Epithelial cell of esophagus (primary cell): ENCODE results near the gene RALA.

Source experiments
- DNase-seq: peaks from one replicate; pipeline ENCODE4 v3.0.0; 2010; ENCODE audit warnings: low read depth
- H3K4me3 ChIP-seq: 2 replicates; pipeline ENCODE4 v1.5.1; 2011; ENCODE audit warnings: mild to moderate bottlenecking, low read length, control low read depth
- CTCF ChIP-seq: IDR thresholded peaks from 2 replicates; pipeline ENCODE4 v1.5.1; 2011; ENCODE audit warnings: low read depth, mild to moderate bottlenecking, low read length, control low read depth, inconsistent platforms; ENCODE audit not compliant: insufficient read depth; ENCODE audit errors: missing control alignments

Gene RALA

GRCh38 chr7:39620486-39620885 lies 2.9 kb upstream of the RALA start:
- TF ChIP-seq CTCF: no peak
- H3K4me3 ChIP-seq: no peak overlapping the region
- no peak for DNase-seq

GRCh38 chr7:39621261-39621660 lies 2.1 kb upstream of the RALA start:
- DNase-seq: peak; percentile 86
- H3K4me3 ChIP-seq: no peak overlapping the region
- no peak for TF ChIP-seq CTCF

GRCh38 chr7:39621784-39622411 lies 1.5 kb upstream of the RALA start:
- H3K4me3 ChIP-seq: peak overlapping the region; percentile 82
- no peak for DNase-seq
- TF ChIP-seq CTCF: no peak

- peak overlapping the region; percentile 82 for H3K4me3 ChIP-seq
- no peak for DNase-seq
- no peak for TF ChIP-seq CTCF
These were observed 763 bp upstream of the RALA start for GRCh38 chr7:39622609-39623008.

GRCh38 chr7:39623732-39624441 lies 515 bp downstream of the RALA start:
- DNase-seq: no peak
- peak overlapping the region; percentile 82 for H3K4me3 ChIP-seq
- no peak for TF ChIP-seq CTCF

GRCh38 chr7:39624442-39624807 lies 1.1 kb downstream of the RALA start:
- peak overlapping the region; percentile 82 for H3K4me3 ChIP-seq
- DNase-seq: peak; percentile 83
- no peak for TF ChIP-seq CTCF
